ENCODE measurements around the gene MAP2K5.

The MAP2K5 gene

DNA sequence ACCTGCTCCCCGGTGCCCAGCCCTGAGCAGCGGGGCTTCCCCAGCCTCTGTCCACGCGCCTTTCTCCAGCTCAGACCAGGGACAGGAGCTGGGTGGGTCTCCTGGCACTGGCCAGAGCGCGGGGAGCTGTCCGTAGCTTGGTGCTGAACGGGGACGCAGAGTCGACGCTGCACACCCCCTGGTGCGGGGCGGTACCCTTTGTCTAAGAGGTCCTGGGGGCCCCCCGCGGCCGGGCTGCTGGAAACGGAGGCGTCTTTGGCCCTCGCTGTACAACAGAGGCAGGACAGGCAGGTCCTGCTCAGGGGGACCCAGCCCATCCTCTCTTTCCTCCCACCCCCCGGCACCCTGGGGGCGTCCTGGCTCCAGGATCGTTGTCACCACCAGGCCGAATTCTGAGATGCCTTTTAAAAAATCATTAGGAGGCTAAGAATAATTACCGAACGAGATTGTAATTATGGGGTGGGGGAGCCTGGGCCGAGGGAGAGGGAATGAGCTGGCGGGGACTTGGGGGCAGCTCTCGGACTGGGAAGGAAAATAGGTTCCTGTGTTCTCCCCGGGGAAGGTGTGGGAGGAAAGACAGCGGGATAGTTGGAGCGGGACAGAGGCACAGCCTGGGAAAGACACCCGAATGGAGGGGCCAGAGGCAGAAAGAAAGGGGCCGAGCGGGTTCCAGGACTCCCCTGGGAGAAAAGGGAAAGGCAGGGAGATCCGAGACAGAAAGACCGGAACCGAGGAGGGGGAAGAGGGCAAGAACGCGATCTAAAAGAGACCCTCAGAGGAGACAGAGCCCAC is 278.7 kb downstream of the MAP2K5 start:
- TF ChIP-seq, protein P1, sequence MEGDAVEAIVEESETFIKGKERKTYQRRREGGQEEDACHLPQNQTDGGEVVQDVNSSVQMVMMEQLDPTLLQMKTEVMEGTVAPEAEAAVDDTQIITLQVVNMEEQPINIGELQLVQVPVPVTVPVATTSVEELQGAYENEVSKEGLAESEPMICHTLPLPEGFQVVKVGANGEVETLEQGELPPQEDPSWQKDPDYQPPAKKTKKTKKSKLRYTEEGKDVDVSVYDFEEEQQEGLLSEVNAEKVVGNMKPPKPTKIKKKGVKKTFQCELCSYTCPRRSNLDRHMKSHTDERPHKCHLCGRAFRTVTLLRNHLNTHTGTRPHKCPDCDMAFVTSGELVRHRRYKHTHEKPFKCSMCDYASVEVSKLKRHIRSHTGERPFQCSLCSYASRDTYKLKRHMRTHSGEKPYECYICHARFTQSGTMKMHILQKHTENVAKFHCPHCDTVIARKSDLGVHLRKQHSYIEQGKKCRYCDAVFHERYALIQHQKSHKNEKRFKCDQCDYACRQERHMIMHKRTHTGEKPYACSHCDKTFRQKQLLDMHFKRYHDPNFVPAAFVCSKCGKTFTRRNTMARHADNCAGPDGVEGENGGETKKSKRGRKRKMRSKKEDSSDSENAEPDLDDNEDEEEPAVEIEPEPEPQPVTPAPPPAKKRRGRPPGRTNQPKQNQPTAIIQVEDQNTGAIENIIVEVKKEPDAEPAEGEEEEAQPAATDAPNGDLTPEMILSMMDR (conservative IDR thresholded peaks at IDR 0.05; ENCODE audit: control insufficient read depth, insufficient read depth, low read depth, low read length), result no peak
- no peak overlapping the region for H3K4me3 ChIP-seq (ENCODE audit: control insufficient read depth, low read depth, low read length)
- peak; percentile 45 for DNase-seq (ENCODE audit: low read depth)

DNA sequence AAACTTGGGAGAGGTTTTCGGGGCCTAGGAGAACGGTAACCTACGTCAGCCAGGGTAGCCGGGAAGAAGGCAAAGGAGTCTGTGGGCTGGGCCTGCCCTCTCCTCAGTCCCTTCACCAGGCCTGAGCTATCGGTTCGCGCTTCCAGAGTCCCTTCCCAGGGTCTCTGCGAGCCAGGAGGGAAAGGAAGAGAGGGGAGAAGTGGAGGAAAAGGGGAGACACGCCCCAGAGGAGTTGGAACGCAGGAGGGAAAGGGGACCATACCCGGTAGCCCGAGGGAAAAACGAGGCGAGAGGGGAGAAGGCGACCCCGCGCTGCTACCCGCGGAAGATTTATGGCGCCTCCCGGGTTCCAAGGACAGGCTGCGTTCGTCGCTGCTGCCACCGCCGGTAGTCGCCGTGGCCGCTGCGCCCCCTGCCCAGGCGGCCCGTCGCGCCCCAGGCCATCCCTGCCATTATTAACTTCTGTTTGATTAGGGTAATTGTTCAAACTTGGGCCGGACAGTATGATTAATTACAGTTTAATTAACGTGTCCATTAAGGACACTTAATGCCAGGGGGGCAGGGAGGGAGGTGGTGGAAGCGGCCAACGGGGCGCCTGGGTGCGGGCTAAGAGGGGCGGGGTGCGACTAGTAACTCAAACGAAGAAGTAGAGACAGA is 279.4 kb downstream of the MAP2K5 start:
- no peak for DNase-seq (ENCODE audit: low read depth)
- no peak overlapping the region for H3K4me3 ChIP-seq (ENCODE audit: control insufficient read depth, low read depth, low read length)
- TF ChIP-seq, protein P1 (conservative IDR thresholded peaks at IDR 0.05; ENCODE audit: control insufficient read depth, insufficient read depth, low read depth, low read length), result no peak

DNA sequence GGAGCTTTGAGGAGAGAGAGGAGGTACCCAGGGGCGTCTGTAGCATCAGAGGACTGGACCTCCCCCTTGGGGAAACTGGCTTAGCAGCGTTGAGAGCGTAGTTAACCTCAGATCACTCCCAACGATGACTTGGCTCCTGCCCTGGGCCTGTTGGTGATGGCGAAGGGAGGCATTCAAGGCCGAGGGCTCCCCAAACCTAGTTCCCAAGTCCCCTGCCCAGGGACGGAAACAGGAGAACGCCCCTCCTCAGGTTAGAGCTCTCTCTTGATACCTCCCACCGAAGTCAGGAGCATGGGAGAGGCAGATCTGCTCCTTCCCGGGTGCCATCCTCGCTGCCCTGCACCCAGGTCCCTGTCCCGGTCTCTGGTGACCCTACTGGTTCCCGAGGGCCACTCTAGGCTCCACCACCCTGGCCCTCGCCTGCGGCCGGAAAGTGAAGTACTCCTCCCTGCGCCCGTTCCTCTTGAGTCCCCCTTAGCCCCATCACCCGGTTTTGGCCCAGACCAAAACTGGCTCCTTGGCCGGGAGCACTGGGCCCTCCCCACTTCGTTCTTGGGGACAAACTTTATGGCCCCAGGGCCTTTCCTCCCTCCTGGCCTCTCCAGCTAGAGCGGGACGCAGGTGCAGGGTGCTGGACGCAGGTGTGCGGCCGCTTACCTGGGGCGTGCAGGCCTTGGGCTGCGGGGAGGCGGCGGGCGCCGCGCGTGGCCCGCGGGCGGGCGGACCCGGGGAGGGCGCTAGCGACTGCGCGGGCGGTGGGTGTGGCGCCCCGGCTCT is 280.2 kb downstream of the MAP2K5 start:
- DNase-seq (ENCODE audit: low read depth), result no peak
- no peak overlapping the region for H3K4me3 ChIP-seq (ENCODE audit: control insufficient read depth, low read depth, low read length)
- TF ChIP-seq, protein P1 (conservative IDR thresholded peaks at IDR 0.05; ENCODE audit: control insufficient read depth, insufficient read depth, low read depth, low read length), result no peak

DNA sequence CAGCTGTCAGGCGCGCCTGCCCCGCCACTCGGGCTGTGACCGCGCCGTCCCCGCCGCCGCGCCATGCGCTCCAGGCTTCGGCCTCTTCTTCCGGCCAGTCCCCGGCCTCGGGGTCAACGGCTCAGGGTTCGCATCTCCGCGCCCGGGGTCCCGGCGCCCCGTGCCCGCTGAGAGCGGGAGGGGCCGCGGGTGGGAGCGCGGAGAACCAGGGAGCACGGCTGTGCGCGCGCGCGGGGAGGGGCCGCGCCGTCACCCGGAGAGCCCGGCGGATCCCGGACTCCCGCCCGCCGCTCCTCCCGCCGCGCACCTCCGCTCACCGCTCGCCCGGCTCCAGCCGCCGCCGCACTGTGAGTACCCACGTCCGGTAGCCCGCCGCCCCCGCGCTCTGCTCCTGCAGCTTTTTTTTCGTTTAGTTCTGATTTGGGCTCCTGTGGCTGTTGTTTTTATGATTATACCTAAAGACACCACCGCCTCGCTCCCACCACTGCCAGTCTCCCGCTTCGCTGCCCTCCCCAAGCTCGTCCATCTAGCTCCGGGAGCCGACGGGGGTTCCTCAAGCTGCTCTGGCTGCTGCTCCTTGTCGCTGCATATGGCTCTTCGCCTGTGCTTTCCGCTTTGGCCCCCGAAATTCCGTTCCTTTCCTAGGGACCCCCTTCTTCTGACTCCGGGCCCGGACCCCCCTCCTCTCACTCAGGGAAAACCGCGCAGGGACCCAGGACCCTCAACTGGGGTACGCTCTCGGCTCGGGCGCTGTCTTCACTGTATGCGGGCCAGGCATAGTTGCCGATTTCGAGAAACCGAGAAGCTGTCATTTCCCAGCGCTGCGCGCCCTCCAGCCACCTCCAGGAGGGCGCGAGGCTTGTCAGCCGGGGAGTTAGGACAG is 281.1 kb downstream of the MAP2K5 start:
- TF ChIP-seq, protein P1 (conservative IDR thresholded peaks at IDR 0.05; ENCODE audit: control insufficient read depth, insufficient read depth, low read depth, low read length), result no peak
- DNase-seq (ENCODE audit: low read depth), result no peak
- H3K4me3 ChIP-seq (ENCODE audit: control insufficient read depth, low read depth, low read length), result no peak overlapping the region

DNA sequence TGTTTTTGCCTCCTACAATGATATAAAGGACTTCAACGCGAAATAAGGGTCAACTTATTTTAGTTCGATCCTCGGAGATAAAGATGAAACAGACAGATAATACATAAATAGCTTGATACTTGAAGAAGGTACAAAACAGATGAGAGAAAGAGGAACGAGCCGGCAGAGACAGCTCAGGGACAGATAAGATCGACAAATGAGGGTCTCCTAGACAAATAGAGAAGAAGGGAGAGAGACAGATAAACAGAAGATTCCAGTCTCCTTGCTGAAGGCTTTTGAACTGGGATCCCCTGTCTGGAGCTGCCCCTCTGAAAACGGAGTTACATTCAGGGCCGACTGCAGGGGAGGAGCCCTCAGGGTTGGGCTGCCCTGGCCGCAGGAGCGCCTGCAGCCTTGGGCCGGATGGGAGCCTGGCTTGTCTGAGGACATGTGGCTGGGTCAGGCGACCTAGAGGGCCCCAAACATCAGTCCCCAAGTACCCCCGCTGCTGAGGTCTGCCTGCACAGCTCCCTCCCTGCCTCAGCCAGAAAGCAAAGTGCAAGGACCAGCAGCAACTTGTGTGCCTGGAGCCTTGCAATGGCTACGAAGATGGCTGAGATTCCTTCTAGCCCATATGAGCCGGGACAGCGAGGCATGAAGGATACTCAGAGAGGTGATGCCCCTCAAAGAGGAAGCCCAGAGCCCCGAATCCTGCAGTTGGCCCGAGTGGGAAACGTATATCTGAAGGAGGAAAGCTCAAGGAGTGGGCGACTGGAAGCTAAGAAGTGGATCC is 281.9 kb downstream of the MAP2K5 start:
- TF ChIP-seq, protein P1 (conservative IDR thresholded peaks at IDR 0.05; ENCODE audit: control insufficient read depth, insufficient read depth, low read depth, low read length), result no peak
- no peak for DNase-seq (ENCODE audit: low read depth)
- H3K4me3 ChIP-seq (ENCODE audit: control insufficient read depth, low read depth, low read length), result no peak overlapping the region

All from fibroblast of mammary gland (primary cell).